NT2/D1 (cell line): Measurements from ENCODE around the gene RPN2.

ENCODE experiments used
- SUZ12 ChIP-seq: IDR thresholded peaks from 2 replicates; pipeline ENCODE4 v1.6.1; 2011; ENCODE audit not compliant: insufficient read length, insufficient read depth; ENCODE audit errors: extremely low read depth
- YY1 ChIP-seq: IDR thresholded peaks from 2 replicates; pipeline ENCODE4 v1.6.1; 2011; ENCODE audit not compliant: insufficient read length, insufficient read depth
- ZNF274 ChIP-seq: IDR thresholded peaks from 2 replicates; pipeline ENCODE4 v1.6.1; 2011; ENCODE audit warnings: mild to moderate bottlenecking, low read depth, low read length

DNA sequence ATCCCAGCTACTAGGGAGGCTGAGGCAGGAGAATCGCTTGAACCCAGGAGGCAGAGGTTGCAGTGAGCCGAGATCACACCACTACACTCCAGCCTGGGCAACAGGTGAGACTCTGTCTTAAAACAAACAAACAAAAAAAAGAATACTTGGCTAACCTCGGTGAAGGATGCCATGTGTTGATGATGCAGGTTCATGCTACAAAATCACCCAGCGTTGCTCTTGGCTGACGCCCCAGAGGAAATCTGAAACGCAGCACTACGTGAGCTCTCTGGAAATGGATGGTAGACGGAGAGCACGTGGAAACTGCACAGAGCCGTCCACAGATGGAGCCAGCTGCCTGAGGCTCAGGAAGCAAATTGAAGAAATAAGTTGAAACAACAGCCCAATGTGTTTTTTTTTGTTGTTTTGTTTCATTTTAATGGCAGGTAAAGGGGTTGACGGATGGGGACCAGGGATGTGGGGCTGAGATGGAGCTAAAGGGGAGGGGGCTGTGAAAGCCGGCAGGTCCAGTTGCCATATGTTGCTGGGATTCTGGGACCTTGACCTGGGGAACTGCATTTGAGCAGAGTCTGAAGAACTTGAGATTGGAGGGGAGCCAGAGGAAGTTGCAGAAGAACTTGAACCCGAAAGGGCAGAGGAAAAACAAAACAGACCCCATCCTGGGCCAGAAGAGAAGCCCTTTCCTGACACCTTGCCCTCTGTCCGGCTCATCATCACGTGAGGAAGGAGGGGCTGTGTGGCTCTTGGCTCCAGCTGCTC, 97.5 kb downstream of the RPN2 start:
- TF ChIP-seq ZNF274 (no peak), SUZ12 (no peak), YY1 (no peak)
